ENCODE data around the gene RTP3. TPM values are rescaled to one million over a fixed set of nuclear protein-coding genes. Genes with fewer than 3 reads are reported as not detected.

RTP3 gene
- total and polyA plus RNA-seq, 2 of the 4 experiments (the other 2 are of a cell fraction): 0.18 to 0.26 TPM

- H2BK15ac ChIP-seq (ENCODE audit: low read depth, low read length): peak overlapping the region; percentile 39; the same call in 1 of the 3 replicates
- ATAC-seq (ENCODE audit: low read depth) (peak; percentile 15; the same call in 1 of the 2 replicates), DNase-seq (peak; percentile 45)
- H3K56ac ChIP-seq (ENCODE audit: extremely low read depth, insufficient read depth, low read length): no peak overlapping the region
- WGBS, 2 experiments (ENCODE audit: extremely low coverage in 2 of 2, insufficient read length in 1 of 2): no CpG with 5 or more reads among the region's 1 CpG
- peak overlapping the region; percentile 24; the same call in 1 of the 2 replicates for H3K27ac ChIP-seq (ENCODE audit: insufficient read depth, low read length)
- no peak overlapping the region for H3K9ac ChIP-seq (ENCODE audit: low read depth, low read length)
- no peaks in the 10 kb centered on the region for H3K27me3 ChIP-seq (ENCODE audit: control insufficient read depth, insufficient read depth, low read length)
- no peaks in the 10 kb centered on the region for H3K9me3 ChIP-seq (ENCODE audit: control insufficient read depth, insufficient read depth, low read length)
- H3K36me3 ChIP-seq (ENCODE audit: control insufficient read depth, insufficient read depth, low read length): peaks cover 15% of the 10 kb centered on the region; the same call in 1 of the 2 replicates
- H3K4me3 ChIP-seq (ENCODE audit: insufficient read depth, low read depth, low read length): no peak overlapping the region
- H2AFZ ChIP-seq (replicated peaks; ENCODE audit: low read length, poor library complexity): no peak overlapping the region
- H2BK20ac ChIP-seq (ENCODE audit: low read depth, low read length): peak overlapping the region; percentile 83
- BruUV-seq (replicated peaks): no TSS peak
- H3K4ac ChIP-seq (ENCODE audit: low read depth, low read length): peak overlapping the region; percentile 84; the same call in 1 of the 2 replicates
- intact Hi-C loops (cut with micrococcal nuclease) (no loop called here), dilution Hi-C loops (cut with HindIII; ENCODE audit: low sequenced_read_pairs, unreplicated experiment) (no loop called here), in situ Hi-C loops (cut with MboI; ENCODE audit: low sequenced_read_pairs) (no loop called here)
- no peaks in the 10 kb centered on the region; a peak in 1 of 4 replicates for H3K79me1 ChIP-seq (ENCODE audit: low read depth in 1 of 2, low read length in 2 of 2)
- POLR2A ChIA-PET (ENCODE audit: unreplicated experiment): no interaction called here
- H2BK5ac ChIP-seq (ENCODE audit: low read depth, low read length, poor library complexity, severe bottlenecking): peak overlapping the region; percentile 69
- H3K4me1 ChIP-seq (ENCODE audit: control insufficient read depth, insufficient read depth, low read length): peaks cover 18% of the 10 kb centered on the region
- peak overlapping the region; percentile 62; the same call in 1 of the 2 replicates for H2BK120ac ChIP-seq (ENCODE audit: low read depth, low read length)
- peak overlapping the region; percentile 78; the same call in 1 of the 2 replicates for H3K23ac ChIP-seq (ENCODE audit: low read depth, low read length)
- no peak for TF ChIP-seq BHLHE40 (IDR thresholded peaks at IDR 0.05; ENCODE audit: low read depth, low read length)
- TF ChIP-seq MAFK (IDR thresholded peaks at IDR 0.05; ENCODE audit: low read depth, low read length): no peak
- CTCF ChIA-PET: interaction anchor here (0.7 to 1.0 kb wide), 2 partner anchors 20 to 991 kb away, joined by 3 read pairs; no protein-coding TSS in a partner anchor
- peaks cover 27% of the 10 kb centered on the region for H3K9me1 ChIP-seq (ENCODE audit: insufficient read depth, low read length)
- peak overlapping the region; percentile 81 for H3K18ac ChIP-seq (ENCODE audit: low read depth, low read length)
- H3K4me2 ChIP-seq (ENCODE audit: low read depth, low read length): no peak overlapping the region
- peak overlapping the region; percentile 72; the same call in 1 of the 2 replicates for H4K5ac ChIP-seq (ENCODE audit: low read depth, low read length)
- H4K8ac ChIP-seq (ENCODE audit: low read depth in 2 of 2, low read length in 2 of 2): peak overlapping the region in 1 of 2 experiments; percentile 71; a peak in 2 of 4 replicates
- H3K14ac ChIP-seq (replicated peaks; ENCODE audit: low read depth, low read length): no peak overlapping the region
- no peaks in the 10 kb centered on the region for H4K20me1 ChIP-seq (ENCODE audit: insufficient read depth, low read length)
- no peak overlapping the region for H2AK5ac ChIP-seq (ENCODE audit: low read depth, low read length)
- peak overlapping the region; percentile 67 for H4K91ac ChIP-seq (ENCODE audit: insufficient read depth, low read depth, low read length)
- H2AK9ac ChIP-seq (replicated peaks; ENCODE audit: low read depth, low read length, poor library complexity): no peak overlapping the region
These were observed 39.5 kb downstream of the RTP3 start for GRCh38 chr3:46537316-46537715.

All from IMR-90 (cell line).